Panc1 (cell line): Measurements from ENCODE around the gene LIPE. TPM values are rescaled to one million over a fixed set of nuclear protein-coding genes. Genes with fewer than 3 reads are reported as not detected.
"Not testable (repeated sequence)": the region's sequence is repeated elsewhere in the genome, so short reads cannot be mapped to it uniquely, and the experiment has no call there.

Experiments
- ATAC-seq: fragments of 200-7000 bp; cut with Tn5 transposase; 2 replicates; pipeline ENCODE4 v1.9.1; 2020; ENCODE audit warnings: mild to moderate bottlenecking, moderate library complexity
- BruUV-seq: library from RNA; stranded (reverse); fragments of 400-500 nt; replicated peaks from 2 replicates; lab custom pipeline; 2021; lab: Mats Ljungman, UMichigan
- CTCF ChIA-PET: fragments of 300-600 bp; sonication (Branson Sonifier 250); formaldehyde crosslinking; loops from one replicate; lab custom pipeline; 2022; ENCODE audit warnings: antibody characterized with exemption; lab: Charles Lee
- POLR2A ChIA-PET: fragments of 300-600 bp; sonication (Branson Sonifier 250); formaldehyde crosslinking; loops from one replicate; lab custom pipeline; 2022; ENCODE audit warnings: antibody characterized with exemption; lab: Charles Lee
- DNase-seq: peaks from one replicate; pipeline ENCODE4 v3.0.0-alpha.2; 2010; ENCODE audit warnings: low read depth, low spot score
- H3K27ac ChIP-seq: 2 replicates; pipeline ENCODE4 v1.5.1; 2011; ENCODE audit warnings: mild to moderate bottlenecking, low read length, inconsistent platforms
- H3K27me3 ChIP-seq: fragments of 200-500 bp; sonication (Bioruptor generic); 2 replicates; pipeline ENCODE4 v1.6.0; 2014; ENCODE audit warnings: low read length, inconsistent platforms; ENCODE audit not compliant: control insufficient read depth, insufficient read depth
- H3K36me3 ChIP-seq: fragments of 200-500 bp; sonication (Bioruptor generic); 2 replicates; pipeline ENCODE4 v1.5.1; 2014; ENCODE audit warnings: inconsistent platforms, mild to moderate bottlenecking, low read length, moderate library complexity; ENCODE audit not compliant: control insufficient read depth, insufficient read depth
- H3K4me1 ChIP-seq: 2 replicates; pipeline ENCODE4 v1.5.1; 2011; ENCODE audit warnings: inconsistent platforms, mild to moderate bottlenecking, low read length, moderate library complexity; ENCODE audit not compliant: control insufficient read depth, insufficient read depth
- H3K4me3 ChIP-seq, 2 experiments: 2 replicates each; pipeline ENCODE4 v1.5.1; 2011 to 2012; ENCODE audit warnings: low read depth in 2 of 2, low read length in 2 of 2, mild to moderate bottlenecking in 2 of 2, inconsistent platforms in 1 of 2, moderate library complexity in 1 of 2
- H3K9me3 ChIP-seq: fragments of 200-500 bp; sonication (Bioruptor generic); 2 replicates; pipeline ENCODE4 v1.5.1; 2014; ENCODE audit warnings: low read depth, mild to moderate bottlenecking, inconsistent platforms, low read length, moderate library complexity; ENCODE audit not compliant: control insufficient read depth, insufficient read depth
- POLR2AphosphoS5 ChIP-seq: IDR thresholded peaks from 2 replicates; pipeline ENCODE4 v1.6.1; 2012; ENCODE audit warnings: mild to moderate bottlenecking, low read depth, low read length, moderate library complexity
- SIN3A ChIP-seq: IDR thresholded peaks from 2 replicates; pipeline ENCODE4 v1.6.1; 2012; ENCODE audit warnings: low read depth, mild to moderate bottlenecking, low read length, moderate library complexity, borderline replicate concordance; ENCODE audit not compliant: insufficient read depth
- TCF7L2 ChIP-seq: IDR thresholded peaks from 2 replicates; pipeline ENCODE4 v1.6.1; 2011; ENCODE audit warnings: mild to moderate bottlenecking, low read depth, low read length, inconsistent platforms
- in situ Hi-C: cut with HindIII; loops from 2 replicates; pipeline ENCODE4 v1.10.0; 2016; ENCODE audit warnings: low sequenced_read_pairs, low pct_unique_long_range_greater_than_20kb
- intact Hi-C: fragments of 100-400 bp; cut with micrococcal nuclease; formaldehyde crosslinking; loops from one replicate; pipeline ENCODE4 v1.10.0; 2022; ENCODE audit not compliant: unreplicated experiment
- total RNA-seq: library from RNA; stranded (reverse); gene quantifications from one replicate; pipeline ENCODE4 v1.2.1, GENCODE V29; 2021; ENCODE audit not compliant: unreplicated experiment
- TF ChIP-seq, protein P1 (sequence below), 2 experiments: IDR thresholded peaks; 2 replicates each; pipeline ENCODE4 v1.6.1; 2011 to 2012; ENCODE audit warnings: low read depth in 2 of 2, control low read depth in 1 of 2, low read length in 1 of 2, mild to moderate bottlenecking in 1 of 2, moderate library complexity in 1 of 2; ENCODE audit not compliant: insufficient read depth in 1 of 2
- TF ChIP-seq, protein P2 (sequence below): fragments of 450-650 bp; IDR thresholded peaks from 2 replicates; pipeline ENCODE4 v1.5.1; 2017; ENCODE audit warnings: mild to moderate bottlenecking

Gene LIPE
- total RNA-seq, 1 experiment from 2014 or later, result 3.4 TPM

DNA sequence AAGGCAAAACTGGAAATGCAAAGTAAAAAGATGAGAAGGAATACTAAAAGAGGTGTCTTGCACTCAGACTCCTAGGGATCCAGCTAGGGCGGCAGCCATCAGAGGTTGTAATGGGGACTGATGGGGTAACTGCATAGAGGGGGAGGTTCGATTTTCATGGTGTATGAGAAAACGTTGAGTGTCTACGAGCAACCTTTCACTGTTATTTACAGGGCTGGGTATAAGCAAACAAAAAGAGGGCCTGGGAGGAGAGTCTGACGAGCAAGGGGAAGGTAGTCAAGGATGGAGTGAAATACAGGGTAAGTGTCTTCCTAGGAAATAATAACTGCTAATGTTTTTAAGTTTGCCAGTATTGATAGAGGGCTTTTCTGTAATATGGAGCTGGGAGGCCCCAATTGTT is 21.1 kb upstream of the LIPE start:
- POLR2A ChIA-PET, intact Hi-C loops, H3K4me1 ChIP-seq, H3K9me3 ChIP-seq, H3K36me3 ChIP-seq, CTCF ChIA-PET, BruUV-seq, H3K27me3 ChIP-seq, H3K27ac ChIP-seq, H3K4me3 ChIP-seq, in situ Hi-C loops, ATAC-seq, DNase-seq: not testable (repeated sequence)

DNA sequence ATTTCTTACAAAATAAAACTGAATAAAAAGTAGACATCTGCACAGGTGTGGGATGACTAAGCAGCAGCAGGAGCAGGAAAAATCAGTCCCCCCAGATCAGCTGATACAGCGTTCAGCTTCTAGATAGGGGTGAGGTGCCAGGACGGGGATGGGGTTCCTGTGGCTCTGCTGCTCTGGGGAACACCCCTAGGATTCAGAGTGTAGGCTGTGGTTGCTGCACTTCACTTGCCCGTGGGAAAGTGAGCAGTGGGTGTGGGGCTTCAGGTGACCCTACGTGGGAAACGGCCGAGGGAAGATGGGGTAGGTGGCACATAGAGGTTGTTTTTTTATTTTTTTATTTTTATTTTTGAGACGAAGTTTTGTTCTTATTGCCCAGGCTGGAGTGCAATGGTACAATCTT is 18.8 kb upstream of the LIPE start:
- H3K4me1 ChIP-seq, result no peaks in the 10 kb centered on the region
- ATAC-seq (no peak), DNase-seq (no peak)
- H3K4me3 ChIP-seq, result no peak overlapping the region
- POLR2A ChIA-PET, result no interaction called here
- no TSS peak for BruUV-seq
- in situ Hi-C loops, result no loop called here
- H3K27ac ChIP-seq, result no peak overlapping the region
- CTCF ChIA-PET, result no interaction called here
- H3K9me3 ChIP-seq, result no peaks in the 10 kb centered on the region
- intact Hi-C loops, result no loop called here
- TF ChIP-seq SIN3A, result no peak
- TF ChIP-seq, protein P1, sequence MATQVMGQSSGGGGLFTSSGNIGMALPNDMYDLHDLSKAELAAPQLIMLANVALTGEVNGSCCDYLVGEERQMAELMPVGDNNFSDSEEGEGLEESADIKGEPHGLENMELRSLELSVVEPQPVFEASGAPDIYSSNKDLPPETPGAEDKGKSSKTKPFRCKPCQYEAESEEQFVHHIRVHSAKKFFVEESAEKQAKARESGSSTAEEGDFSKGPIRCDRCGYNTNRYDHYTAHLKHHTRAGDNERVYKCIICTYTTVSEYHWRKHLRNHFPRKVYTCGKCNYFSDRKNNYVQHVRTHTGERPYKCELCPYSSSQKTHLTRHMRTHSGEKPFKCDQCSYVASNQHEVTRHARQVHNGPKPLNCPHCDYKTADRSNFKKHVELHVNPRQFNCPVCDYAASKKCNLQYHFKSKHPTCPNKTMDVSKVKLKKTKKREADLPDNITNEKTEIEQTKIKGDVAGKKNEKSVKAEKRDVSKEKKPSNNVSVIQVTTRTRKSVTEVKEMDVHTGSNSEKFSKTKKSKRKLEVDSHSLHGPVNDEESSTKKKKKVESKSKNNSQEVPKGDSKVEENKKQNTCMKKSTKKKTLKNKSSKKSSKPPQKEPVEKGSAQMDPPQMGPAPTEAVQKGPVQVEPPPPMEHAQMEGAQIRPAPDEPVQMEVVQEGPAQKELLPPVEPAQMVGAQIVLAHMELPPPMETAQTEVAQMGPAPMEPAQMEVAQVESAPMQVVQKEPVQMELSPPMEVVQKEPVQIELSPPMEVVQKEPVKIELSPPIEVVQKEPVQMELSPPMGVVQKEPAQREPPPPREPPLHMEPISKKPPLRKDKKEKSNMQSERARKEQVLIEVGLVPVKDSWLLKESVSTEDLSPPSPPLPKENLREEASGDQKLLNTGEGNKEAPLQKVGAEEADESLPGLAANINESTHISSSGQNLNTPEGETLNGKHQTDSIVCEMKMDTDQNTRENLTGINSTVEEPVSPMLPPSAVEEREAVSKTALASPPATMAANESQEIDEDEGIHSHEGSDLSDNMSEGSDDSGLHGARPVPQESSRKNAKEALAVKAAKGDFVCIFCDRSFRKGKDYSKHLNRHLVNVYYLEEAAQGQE (IDR thresholded peaks at IDR 0.05; ENCODE audit: insufficient read depth in 1 of 2, low read depth in 2 of 2, low read length in 1 of 2), result no peak
- no peaks in the 10 kb centered on the region for H3K27me3 ChIP-seq
- H3K36me3 ChIP-seq, result no peaks in the 10 kb centered on the region

DNA sequence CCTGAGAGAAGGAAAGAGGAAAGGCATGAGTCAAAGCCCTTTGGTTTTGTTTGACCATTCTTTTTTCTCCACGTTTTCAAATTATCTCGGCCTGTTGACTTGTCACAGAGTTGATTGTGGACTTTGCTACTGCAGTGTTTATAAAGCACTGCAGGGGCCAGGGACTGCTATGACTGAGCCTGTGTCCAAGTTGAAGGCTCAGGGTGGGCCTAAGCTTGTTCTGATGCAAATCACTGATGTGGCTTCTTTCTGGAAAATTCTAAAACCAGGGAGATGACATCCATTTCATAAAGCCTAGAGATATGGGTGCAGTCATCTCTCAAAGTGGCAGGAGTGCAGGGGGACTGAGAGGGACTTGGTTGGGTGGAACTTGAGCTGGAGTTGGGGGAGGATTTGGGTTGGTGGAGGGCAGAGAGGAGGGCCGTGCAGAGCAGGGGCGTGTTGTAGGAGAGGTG is 16.8 kb upstream of the LIPE start:
- no peaks in the 10 kb centered on the region for H3K4me1 ChIP-seq
- ChIA-PET CTCF (no interaction called here), POLR2A (no interaction called here)
- no peaks in the 10 kb centered on the region for H3K9me3 ChIP-seq
- H3K27ac ChIP-seq, result no peak overlapping the region
- H3K4me3 ChIP-seq, result no peak overlapping the region
- no TSS peak for BruUV-seq
- H3K36me3 ChIP-seq, result no peaks in the 10 kb centered on the region
- in situ Hi-C loops, result no loop called here
- DNase-seq, result no peak
- no peak for ATAC-seq
- intact Hi-C loops, result no loop called here
- TF ChIP-seq TCF7L2, result no peak
- TF ChIP-seq, protein P2, sequence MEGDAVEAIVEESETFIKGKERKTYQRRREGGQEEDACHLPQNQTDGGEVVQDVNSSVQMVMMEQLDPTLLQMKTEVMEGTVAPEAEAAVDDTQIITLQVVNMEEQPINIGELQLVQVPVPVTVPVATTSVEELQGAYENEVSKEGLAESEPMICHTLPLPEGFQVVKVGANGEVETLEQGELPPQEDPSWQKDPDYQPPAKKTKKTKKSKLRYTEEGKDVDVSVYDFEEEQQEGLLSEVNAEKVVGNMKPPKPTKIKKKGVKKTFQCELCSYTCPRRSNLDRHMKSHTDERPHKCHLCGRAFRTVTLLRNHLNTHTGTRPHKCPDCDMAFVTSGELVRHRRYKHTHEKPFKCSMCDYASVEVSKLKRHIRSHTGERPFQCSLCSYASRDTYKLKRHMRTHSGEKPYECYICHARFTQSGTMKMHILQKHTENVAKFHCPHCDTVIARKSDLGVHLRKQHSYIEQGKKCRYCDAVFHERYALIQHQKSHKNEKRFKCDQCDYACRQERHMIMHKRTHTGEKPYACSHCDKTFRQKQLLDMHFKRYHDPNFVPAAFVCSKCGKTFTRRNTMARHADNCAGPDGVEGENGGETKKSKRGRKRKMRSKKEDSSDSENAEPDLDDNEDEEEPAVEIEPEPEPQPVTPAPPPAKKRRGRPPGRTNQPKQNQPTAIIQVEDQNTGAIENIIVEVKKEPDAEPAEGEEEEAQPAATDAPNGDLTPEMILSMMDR, result no peak
- TF ChIP-seq POLR2AphosphoS5, result no peak
- no peak for TF ChIP-seq SIN3A
- TF ChIP-seq, protein P1 (IDR thresholded peaks at IDR 0.05; ENCODE audit: insufficient read depth in 1 of 2, low read depth in 2 of 2, low read length in 1 of 2), result no peak
- no peaks in the 10 kb centered on the region for H3K27me3 ChIP-seq
